Measurements from ENCODE around the gene ATF6. TPM values are rescaled to one million over a fixed set of nuclear protein-coding genes. Genes with fewer than 3 reads are reported as not detected.

ATF6 gene
- total and polyA plus RNA-seq, 4 donors = 10.0 to 22.5 (median 13.4) TPM

DNA sequence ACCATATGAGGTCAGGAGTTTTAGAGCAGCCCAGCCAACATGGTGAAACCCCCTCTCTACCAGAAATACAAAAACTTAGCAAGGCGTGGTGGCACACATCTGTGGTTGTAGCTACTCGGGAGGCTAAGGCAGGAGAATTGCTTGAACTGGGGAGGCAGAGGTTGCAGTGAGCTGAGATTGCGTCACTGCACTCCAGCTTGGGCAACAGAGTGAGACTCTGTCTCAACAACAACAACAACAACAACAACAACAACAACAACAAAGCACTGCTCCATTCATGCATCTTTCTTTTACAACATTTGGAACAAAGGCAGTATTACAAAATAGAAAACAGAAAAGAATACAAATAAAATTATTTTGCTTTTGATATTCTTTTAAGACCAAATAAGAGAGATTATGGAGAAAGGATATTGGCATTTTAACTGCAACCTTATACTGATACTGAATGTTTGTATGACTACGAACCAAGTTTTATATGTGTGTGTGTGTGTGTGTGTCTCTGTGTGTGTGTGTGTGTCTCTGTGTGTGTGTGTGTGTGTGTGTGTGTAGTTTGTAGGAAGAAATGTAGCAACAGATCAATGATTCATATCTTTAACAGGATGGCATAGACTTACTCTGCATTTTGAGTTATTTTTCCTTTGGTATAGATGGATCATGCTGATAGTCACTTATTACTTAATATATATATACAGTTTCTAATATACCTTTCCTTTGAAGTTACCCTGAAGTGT lies 24.6 kb downstream of the ATF6 start (continued):
- TF ChIP-seq CTCF (IDR thresholded peaks at IDR 0.05; ENCODE audit: low read depth, low read length, missing input control) = no peak
- TF ChIP-seq RXRA (IDR thresholded peaks at IDR 0.05) = no peak
- TF ChIP-seq EGR1 (IDR thresholded peaks at IDR 0.05; ENCODE audit: low read depth in 2 of 2) = no peak
- TF ChIP-seq, protein P1, sequence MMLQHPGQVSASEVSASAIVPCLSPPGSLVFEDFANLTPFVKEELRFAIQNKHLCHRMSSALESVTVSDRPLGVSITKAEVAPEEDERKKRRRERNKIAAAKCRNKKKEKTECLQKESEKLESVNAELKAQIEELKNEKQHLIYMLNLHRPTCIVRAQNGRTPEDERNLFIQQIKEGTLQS (IDR thresholded peaks at IDR 0.05) = no peak
- TF ChIP-seq FOXA1 (IDR thresholded peaks at IDR 0.05) = no peak

GRCh38 chr1:161791904-161792655 lies 26.0 kb downstream of the ATF6 start:
- no peak overlapping the region for H3K4me3 ChIP-seq (ENCODE audit: low read depth in 1 of 3, low read length in 3 of 3)
- TF ChIP-seq RAD21 (IDR thresholded peaks at IDR 0.05) = no peak
- no peak for TF ChIP-seq TAF1 (conservative IDR thresholded peaks at IDR 0.05)
- H3K36me3 ChIP-seq (ENCODE audit: control insufficient read depth in 4 of 4, insufficient read depth in 3 of 4, low read depth in 1 of 4, low read length in 3 of 4) = peaks cover 4 to 64% (median 61%) of the 10 kb centered on the region in 4 donors
- WGBS = 85% methylated on average over 5 of the region's 5 CpGs
- no peaks in the 10 kb centered on the region for H3K27me3 ChIP-seq (ENCODE audit: control insufficient read depth in 4 of 4, insufficient read depth in 4 of 4, low read length in 3 of 4)
- H3K9me3 ChIP-seq (ENCODE audit: control insufficient read depth in 4 of 4, low read length in 3 of 4) = no peaks in the 10 kb centered on the region
- H3K4me1 ChIP-seq (ENCODE audit: control insufficient read depth in 4 of 4, insufficient read depth in 4 of 4, low read length in 3 of 4) = no peaks in the 10 kb centered on the region
- no peak overlapping the region for H3K27ac ChIP-seq (ENCODE audit: low read depth in 1 of 2, low read length in 2 of 2)
- no peak for DNase-seq (ENCODE audit: low spot score)
- no peak overlapping the region for H3K9ac ChIP-seq (ENCODE audit: low read depth in 1 of 2, low read length in 2 of 2)

DNA sequence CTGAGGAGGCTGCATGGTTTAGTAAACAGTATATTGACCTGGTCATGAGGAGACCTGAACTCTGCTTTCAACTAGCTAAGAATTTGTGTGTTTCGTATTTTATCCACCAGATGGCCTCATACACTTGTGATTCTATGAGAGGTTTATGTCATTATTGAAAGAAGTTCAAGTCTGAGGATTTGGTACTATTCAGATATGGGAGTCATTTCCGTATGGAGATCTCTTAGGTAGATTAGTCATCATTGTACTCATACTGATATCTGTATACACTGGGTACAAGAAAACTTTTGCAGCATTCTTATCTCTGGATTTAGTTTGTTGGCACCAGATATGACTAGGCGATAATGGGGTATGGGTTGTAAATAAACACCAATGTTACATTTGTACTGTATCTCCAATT lies 26.6 kb downstream of the ATF6 start:
- Histone ChIP-seq H3K9ac (ENCODE audit: low read depth in 1 of 2, low read length in 2 of 2) (no peak overlapping the region), H3K4me1 (ENCODE audit: control insufficient read depth in 4 of 4, insufficient read depth in 4 of 4, low read length in 3 of 4) (no peaks in the 10 kb centered on the region), H3K36me3 (ENCODE audit: control insufficient read depth in 4 of 4, insufficient read depth in 3 of 4, low read depth in 1 of 4, low read length in 3 of 4) (peaks cover 4 to 66% (median 61%) of the 10 kb centered on the region in 4 donors), H3K9me3 (ENCODE audit: control insufficient read depth in 4 of 4, low read length in 3 of 4) (no peaks in the 10 kb centered on the region), H3K27ac (ENCODE audit: low read depth in 1 of 2, low read length in 2 of 2) (no peak overlapping the region), H3K27me3 (ENCODE audit: control insufficient read depth in 4 of 4, insufficient read depth in 4 of 4, low read length in 3 of 4) (no peaks in the 10 kb centered on the region), H3K4me3 (ENCODE audit: low read depth in 1 of 3, low read length in 3 of 3) (no peak overlapping the region)
- WGBS = 48% methylated on average over 3 of the region's 3 CpGs
- DNase-seq (ENCODE audit: low spot score) = no peak
- no peak for TF ChIP-seq NR2F2 (IDR thresholded peaks at IDR 0.05)
- TF ChIP-seq FOXA2 (IDR thresholded peaks at IDR 0.05) = no peak
- TF ChIP-seq CTCF (IDR thresholded peaks at IDR 0.05; ENCODE audit: low read depth, low read length, missing input control) = peak; percentile 49
- TF ChIP-seq, protein P2, sequence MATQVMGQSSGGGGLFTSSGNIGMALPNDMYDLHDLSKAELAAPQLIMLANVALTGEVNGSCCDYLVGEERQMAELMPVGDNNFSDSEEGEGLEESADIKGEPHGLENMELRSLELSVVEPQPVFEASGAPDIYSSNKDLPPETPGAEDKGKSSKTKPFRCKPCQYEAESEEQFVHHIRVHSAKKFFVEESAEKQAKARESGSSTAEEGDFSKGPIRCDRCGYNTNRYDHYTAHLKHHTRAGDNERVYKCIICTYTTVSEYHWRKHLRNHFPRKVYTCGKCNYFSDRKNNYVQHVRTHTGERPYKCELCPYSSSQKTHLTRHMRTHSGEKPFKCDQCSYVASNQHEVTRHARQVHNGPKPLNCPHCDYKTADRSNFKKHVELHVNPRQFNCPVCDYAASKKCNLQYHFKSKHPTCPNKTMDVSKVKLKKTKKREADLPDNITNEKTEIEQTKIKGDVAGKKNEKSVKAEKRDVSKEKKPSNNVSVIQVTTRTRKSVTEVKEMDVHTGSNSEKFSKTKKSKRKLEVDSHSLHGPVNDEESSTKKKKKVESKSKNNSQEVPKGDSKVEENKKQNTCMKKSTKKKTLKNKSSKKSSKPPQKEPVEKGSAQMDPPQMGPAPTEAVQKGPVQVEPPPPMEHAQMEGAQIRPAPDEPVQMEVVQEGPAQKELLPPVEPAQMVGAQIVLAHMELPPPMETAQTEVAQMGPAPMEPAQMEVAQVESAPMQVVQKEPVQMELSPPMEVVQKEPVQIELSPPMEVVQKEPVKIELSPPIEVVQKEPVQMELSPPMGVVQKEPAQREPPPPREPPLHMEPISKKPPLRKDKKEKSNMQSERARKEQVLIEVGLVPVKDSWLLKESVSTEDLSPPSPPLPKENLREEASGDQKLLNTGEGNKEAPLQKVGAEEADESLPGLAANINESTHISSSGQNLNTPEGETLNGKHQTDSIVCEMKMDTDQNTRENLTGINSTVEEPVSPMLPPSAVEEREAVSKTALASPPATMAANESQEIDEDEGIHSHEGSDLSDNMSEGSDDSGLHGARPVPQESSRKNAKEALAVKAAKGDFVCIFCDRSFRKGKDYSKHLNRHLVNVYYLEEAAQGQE (IDR thresholded peaks at IDR 0.05) = no peak
- TF ChIP-seq GABPA (IDR thresholded peaks at IDR 0.05 in 1 of 2, conservative IDR thresholded peaks at IDR 0.05 in 1 of 2) = no peak
- TF ChIP-seq JUND (IDR thresholded peaks at IDR 0.05) = no peak
- TF ChIP-seq, protein P1 (IDR thresholded peaks at IDR 0.05) = no peak
- peak; percentile 78 to 85 for TF ChIP-seq RAD21 (IDR thresholded peaks at IDR 0.05)
- peak in 1 of 2 donors; percentile 4 for TF ChIP-seq RXRA (IDR thresholded peaks at IDR 0.05)

Measured in liver (tissue), 9 donors.